Measurements from ENCODE around the gene TBC1D21.

DNA sequence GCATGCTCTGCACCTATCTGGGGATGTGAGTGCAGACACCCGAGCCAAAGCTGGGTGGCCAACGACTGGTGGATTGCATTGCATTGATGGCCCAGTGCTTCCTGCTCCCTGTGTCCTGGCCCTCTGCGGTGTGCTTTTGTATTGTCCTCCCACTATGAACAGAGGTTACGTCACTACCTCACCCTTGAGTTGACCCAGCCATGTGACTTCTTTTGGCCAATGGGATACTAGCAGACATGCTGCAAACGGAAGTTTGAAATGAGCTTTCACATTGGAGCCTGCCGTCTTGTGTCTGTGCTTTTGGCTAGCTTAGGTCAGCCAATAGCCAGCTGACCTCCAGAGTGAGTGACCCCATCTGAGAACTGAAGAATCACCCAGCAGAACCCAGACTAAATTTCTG is 15.3 kb upstream of the TBC1D21 start:
- TF ChIP-seq CTBP1 (IDR thresholded peaks at IDR 0.05; ENCODE audit: borderline replicate concordance) (no peak), FOXM1 (IDR thresholded peaks at IDR 0.05; ENCODE audit: borderline replicate concordance) (no peak), NFRKB (IDR thresholded peaks at IDR 0.05) (no peak), FOXA1 (IDR thresholded peaks at IDR 0.05) (no peak), ELF4 (IDR thresholded peaks at IDR 0.05) (no peak), FOXK2 (IDR thresholded peaks at IDR 0.05) (no peak), SP1 (IDR thresholded peaks at IDR 0.05) (no peak), ZNF384 (IDR thresholded peaks at IDR 0.05) (no peak), PKNOX1 (IDR thresholded peaks at IDR 0.05) (no peak), ARNT (IDR thresholded peaks at IDR 0.05) (no peak), BHLHE40 (IDR thresholded peaks at IDR 0.05; ENCODE audit: borderline replicate concordance) (no peak), TARDBP (IDR thresholded peaks at IDR 0.05) (no peak), L3MBTL2 (conservative IDR thresholded peaks at IDR 0.05) (no peak), HDGF (IDR thresholded peaks at IDR 0.05; ENCODE audit: borderline replicate concordance) (no peak)

All from HEK293T (cell line).